Measurements from ENCODE around the gene ARHGEF4.

DNA sequence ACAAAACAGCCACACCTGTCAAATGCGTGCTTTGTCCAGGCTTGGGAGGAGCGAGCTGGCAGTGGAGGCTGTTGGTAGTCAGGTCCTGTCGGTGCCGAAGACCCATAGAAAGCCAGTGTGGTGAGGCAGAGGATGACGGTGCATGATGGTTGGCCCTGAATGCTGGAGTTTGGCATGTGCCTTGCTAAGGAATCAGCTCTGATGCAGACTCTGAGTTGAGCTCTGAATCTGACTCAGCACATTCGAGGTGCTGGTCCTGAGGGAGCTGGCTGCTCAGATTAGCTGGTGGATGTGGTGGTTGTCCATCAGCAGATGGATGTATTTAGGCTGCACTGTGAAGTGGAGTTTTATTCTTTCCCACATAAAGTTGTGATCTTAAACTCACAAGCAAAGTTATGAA lies 111.3 kb downstream of the ARHGEF4 start:
- TF ChIP-seq, protein P1, sequence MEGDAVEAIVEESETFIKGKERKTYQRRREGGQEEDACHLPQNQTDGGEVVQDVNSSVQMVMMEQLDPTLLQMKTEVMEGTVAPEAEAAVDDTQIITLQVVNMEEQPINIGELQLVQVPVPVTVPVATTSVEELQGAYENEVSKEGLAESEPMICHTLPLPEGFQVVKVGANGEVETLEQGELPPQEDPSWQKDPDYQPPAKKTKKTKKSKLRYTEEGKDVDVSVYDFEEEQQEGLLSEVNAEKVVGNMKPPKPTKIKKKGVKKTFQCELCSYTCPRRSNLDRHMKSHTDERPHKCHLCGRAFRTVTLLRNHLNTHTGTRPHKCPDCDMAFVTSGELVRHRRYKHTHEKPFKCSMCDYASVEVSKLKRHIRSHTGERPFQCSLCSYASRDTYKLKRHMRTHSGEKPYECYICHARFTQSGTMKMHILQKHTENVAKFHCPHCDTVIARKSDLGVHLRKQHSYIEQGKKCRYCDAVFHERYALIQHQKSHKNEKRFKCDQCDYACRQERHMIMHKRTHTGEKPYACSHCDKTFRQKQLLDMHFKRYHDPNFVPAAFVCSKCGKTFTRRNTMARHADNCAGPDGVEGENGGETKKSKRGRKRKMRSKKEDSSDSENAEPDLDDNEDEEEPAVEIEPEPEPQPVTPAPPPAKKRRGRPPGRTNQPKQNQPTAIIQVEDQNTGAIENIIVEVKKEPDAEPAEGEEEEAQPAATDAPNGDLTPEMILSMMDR (IDR thresholded peaks at IDR 0.05; ENCODE audit: insufficient read depth, low read depth, low read length), result no peak
- TF ChIP-seq EZH2 (IDR thresholded peaks at IDR 0.05; ENCODE audit: insufficient read depth, low read length), result no peak

All from astrocyte (in vitro differentiated cells and primary cell).